Measurements from ENCODE around the gene ZNF160.

DNA sequence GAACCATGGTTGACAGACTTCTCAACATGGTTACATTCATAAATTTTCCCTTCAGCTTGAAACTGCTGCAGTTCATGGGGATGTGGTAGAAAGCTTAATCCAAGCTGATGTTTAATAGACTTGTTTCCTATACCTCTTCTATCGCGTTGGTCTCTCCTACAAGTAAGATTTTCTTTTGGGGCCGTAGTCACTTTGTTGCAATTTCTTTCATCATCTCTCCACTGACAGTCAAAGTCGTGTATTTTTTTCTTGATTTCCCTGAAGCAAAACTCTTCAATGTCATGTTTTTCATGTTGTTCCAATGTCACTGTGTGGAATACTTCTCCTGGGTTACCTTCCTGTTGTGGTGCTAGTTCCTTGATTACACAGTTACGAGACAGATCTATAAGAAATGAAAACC, 6.3 kb upstream of the ZNF160 start:
- TF ChIP-seq, protein P1, sequence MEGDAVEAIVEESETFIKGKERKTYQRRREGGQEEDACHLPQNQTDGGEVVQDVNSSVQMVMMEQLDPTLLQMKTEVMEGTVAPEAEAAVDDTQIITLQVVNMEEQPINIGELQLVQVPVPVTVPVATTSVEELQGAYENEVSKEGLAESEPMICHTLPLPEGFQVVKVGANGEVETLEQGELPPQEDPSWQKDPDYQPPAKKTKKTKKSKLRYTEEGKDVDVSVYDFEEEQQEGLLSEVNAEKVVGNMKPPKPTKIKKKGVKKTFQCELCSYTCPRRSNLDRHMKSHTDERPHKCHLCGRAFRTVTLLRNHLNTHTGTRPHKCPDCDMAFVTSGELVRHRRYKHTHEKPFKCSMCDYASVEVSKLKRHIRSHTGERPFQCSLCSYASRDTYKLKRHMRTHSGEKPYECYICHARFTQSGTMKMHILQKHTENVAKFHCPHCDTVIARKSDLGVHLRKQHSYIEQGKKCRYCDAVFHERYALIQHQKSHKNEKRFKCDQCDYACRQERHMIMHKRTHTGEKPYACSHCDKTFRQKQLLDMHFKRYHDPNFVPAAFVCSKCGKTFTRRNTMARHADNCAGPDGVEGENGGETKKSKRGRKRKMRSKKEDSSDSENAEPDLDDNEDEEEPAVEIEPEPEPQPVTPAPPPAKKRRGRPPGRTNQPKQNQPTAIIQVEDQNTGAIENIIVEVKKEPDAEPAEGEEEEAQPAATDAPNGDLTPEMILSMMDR (IDR thresholded peaks at IDR 0.05) = no peak
- TF ChIP-seq EP300 (IDR thresholded peaks at IDR 0.05) = no peak
- TF ChIP-seq POLR2AphosphoS5 (IDR thresholded peaks at IDR 0.05) = no peak
- no peak for TF ChIP-seq POLR2A (IDR thresholded peaks at IDR 0.05)

All from sigmoid colon (tissue), 4 donors.